ENCODE measurements around the gene LCE1D. TPM values are rescaled to one million over a fixed set of nuclear protein-coding genes. Genes with fewer than 3 reads are reported as not detected.

LCE1D gene
- total RNA-seq, 3 donors from 2014 or later: not detected

DNA sequence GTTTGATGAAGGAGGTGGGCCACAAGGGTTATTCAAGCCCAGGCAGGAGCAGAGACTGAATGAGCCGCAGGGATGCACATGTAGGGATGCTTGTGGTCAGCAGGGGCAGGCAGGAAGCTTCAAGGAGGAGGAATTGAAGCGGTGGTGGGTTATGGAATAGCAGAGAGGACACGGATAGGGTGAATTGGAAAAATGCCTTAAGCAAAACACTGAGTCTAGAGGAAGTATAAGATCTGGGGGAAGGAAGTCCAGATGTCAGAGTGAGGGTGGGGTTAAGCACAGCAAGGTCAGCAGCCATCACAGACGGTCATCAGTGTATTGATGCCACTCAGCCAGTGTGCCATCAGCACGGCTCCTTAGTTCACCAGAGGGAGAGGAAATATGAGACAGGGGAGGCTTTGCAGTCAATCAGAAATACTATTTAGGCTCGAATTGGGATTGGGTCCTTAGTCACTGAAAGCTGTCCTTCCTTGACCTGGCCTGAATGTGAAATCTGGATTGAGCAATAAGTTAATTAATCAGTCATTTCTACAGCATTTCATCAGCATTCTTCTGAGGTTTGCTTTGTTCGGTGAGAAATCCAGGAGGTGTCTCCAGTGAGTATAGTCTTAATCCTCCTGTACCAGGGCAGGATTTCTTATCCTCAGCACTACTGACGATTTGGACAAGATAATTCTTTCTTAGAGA, 27.5 kb upstream of the LCE1D start:
- H3K27me3 ChIP-seq: no peaks in the 10 kb centered on the region
- intact Hi-C loops (cut with DNase I; ENCODE audit: low total_unique reads): no loop called here
- no peak overlapping the region for H3K27ac ChIP-seq
- H3K4me3 ChIP-seq: no peak overlapping the region
- H3K4me1 ChIP-seq: no peaks in the 10 kb centered on the region
- no peaks in the 10 kb centered on the region for H3K9me3 ChIP-seq
- no peaks in the 10 kb centered on the region for H3K36me3 ChIP-seq
- no peak for DNase-seq (ENCODE audit: low spot score in 2 of 2)
- TF ChIP-seq POLR2A (IDR thresholded peaks at IDR 0.05): no peak
- TF ChIP-seq, protein P1, sequence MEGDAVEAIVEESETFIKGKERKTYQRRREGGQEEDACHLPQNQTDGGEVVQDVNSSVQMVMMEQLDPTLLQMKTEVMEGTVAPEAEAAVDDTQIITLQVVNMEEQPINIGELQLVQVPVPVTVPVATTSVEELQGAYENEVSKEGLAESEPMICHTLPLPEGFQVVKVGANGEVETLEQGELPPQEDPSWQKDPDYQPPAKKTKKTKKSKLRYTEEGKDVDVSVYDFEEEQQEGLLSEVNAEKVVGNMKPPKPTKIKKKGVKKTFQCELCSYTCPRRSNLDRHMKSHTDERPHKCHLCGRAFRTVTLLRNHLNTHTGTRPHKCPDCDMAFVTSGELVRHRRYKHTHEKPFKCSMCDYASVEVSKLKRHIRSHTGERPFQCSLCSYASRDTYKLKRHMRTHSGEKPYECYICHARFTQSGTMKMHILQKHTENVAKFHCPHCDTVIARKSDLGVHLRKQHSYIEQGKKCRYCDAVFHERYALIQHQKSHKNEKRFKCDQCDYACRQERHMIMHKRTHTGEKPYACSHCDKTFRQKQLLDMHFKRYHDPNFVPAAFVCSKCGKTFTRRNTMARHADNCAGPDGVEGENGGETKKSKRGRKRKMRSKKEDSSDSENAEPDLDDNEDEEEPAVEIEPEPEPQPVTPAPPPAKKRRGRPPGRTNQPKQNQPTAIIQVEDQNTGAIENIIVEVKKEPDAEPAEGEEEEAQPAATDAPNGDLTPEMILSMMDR (IDR thresholded peaks at IDR 0.05): no peak
- TF ChIP-seq POLR2AphosphoS5 (IDR thresholded peaks at IDR 0.05): no peak

DNA sequence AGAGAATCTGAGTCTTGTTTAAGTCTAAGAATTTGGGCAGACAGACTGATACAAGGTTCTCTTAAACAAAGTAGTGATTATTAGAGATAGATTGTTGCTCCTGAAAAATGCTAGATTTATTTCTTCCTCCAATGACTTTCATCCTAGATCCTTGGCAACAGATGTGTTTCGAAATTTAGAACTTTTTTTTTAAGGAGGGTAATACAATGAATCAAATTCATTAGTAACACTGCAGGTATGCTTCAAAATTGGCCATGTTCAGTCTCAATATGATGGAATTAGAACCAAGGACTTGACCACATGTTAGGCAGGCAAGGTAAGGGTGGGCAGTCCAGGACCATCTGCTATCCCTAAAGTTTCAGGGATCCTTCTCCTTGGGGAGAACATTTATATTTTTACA, 26.1 kb upstream of the LCE1D start:
- no peak for TF ChIP-seq POLR2AphosphoS5 (IDR thresholded peaks at IDR 0.05)
- H3K36me3 ChIP-seq: no peaks in the 10 kb centered on the region
- DNase-seq (ENCODE audit: low spot score in 2 of 2): no peak
- no peak overlapping the region for H3K4me3 ChIP-seq
- intact Hi-C loops (cut with DNase I; ENCODE audit: low total_unique reads): no loop called here
- H3K27me3 ChIP-seq: no peaks in the 10 kb centered on the region
- no peaks in the 10 kb centered on the region for H3K9me3 ChIP-seq
- H3K27ac ChIP-seq: no peak overlapping the region
- H3K4me1 ChIP-seq: no peaks in the 10 kb centered on the region

DNA sequence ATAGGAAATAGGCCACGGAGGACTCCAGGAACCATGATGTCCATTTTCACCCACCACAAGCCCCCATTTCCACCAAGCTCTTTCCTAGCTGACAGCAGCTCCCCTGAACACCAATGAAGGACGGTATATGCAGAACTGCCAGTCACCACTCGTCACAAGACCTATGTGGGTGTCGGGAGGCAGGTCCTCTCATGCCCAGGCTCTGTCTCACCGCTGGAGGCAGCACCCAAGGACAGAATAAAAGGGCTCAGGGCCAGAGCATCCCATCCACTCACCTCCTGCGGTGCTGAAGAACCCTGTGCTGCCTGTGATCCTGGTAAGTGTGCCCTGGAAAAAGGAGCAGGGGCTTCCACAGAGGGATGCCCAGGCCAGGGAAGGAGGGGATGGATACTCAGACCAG, 21.6 kb upstream of the LCE1D start, which contains the start of gene LCE1F:
Gene LCE1F (plus strand): TSS at position 266 of the 400 bp plus-strand sequence. CDS start 1,232 bp downstream, outside the sequence.
- Histone ChIP-seq H3K4me3 (no peak within 1 kb of the TSS), H3K4me1 (no peaks in the 10 kb centered on the region), H3K9me3 (no peaks in the 10 kb centered on the region), H3K27ac (no peak within 1 kb of the TSS), H3K27me3 (no peaks in the 10 kb centered on the region), H3K36me3 (no peaks in the 10 kb centered on the region)
- intact Hi-C loops (cut with DNase I; ENCODE audit: low total_unique reads): no loop called here
- no peak for TF ChIP-seq POLR2AphosphoS5 (IDR thresholded peaks at IDR 0.05)
- TF ChIP-seq POLR2A (IDR thresholded peaks at IDR 0.05): no peak
- TF ChIP-seq, protein P1 (IDR thresholded peaks at IDR 0.05): no peak
- no peak for DNase-seq (ENCODE audit: low spot score in 2 of 2)

DNA sequence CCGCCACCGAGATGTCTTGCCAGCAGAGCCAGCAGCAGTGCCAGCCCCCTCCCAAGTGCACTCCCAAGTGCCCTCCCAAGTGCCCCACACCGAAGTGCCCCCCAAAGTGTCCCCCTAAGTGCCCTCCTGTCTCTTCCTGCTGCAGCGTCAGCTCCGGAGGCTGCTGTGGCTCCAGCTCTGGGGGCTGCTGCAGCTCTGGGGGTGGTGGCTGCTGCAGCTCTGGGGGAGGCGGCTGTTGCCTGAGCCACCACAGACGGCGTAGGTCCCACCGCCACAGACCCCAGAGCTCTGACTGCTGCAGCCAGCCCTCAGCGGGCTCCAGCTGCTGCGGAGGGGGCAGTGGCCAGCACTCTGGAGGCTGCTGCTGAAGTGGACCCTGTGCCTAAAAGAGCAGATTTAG, 20.2 kb upstream of the LCE1D start:
- no peaks in the 10 kb centered on the region for H3K9me3 ChIP-seq
- no peak overlapping the region for H3K4me3 ChIP-seq
- intact Hi-C loops (cut with DNase I; ENCODE audit: low total_unique reads): no loop called here
- no peaks in the 10 kb centered on the region for H3K27me3 ChIP-seq
- no peak overlapping the region for H3K27ac ChIP-seq
- no peaks in the 10 kb centered on the region for H3K4me1 ChIP-seq
- H3K36me3 ChIP-seq: peaks cover 3% of the 10 kb centered on the region
- DNase-seq (ENCODE audit: low spot score in 2 of 2): no peak
- TF ChIP-seq POLR2AphosphoS5 (IDR thresholded peaks at IDR 0.05) (no peak), POLR2A (IDR thresholded peaks at IDR 0.05) (no peak)
- TF ChIP-seq, protein P1 (IDR thresholded peaks at IDR 0.05): no peak

DNA sequence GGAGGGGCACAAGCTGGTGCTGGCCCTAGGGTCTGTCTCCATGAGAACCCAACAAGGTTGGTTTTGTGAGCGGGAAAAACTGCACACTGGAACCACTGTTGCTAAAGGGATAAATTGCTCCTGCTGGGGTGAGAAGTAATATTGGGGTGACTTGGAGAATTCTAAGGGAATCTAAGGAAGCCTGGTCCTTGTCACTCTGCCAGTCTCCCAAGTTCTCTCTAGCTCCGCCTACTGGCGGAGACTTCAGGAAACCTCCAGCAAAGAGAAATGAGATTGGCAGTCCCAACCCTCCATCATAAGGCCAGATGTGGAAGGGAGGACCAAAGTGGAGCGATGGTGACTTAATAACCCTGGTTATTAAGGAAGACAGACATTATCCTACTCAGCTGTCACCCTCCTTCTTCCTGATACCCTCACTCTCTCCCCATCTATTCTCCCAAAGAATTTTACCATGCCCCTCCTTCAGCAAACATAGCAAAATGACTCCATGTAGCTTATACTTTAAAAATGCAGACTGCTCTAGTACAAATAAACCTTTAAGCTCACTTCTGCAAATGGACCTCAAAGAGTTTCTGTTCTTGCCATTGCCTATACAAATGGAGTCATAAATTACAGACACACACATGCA, 18.9 kb upstream of the LCE1D start:
- H3K4me1 ChIP-seq: no peaks in the 10 kb centered on the region
- intact Hi-C loops (cut with DNase I; ENCODE audit: low total_unique reads): no loop called here
- no peak overlapping the region for H3K27ac ChIP-seq
- H3K36me3 ChIP-seq: peaks cover 3% of the 10 kb centered on the region
- DNase-seq (ENCODE audit: low spot score in 2 of 2): no peak
- no peak overlapping the region for H3K4me3 ChIP-seq
- H3K9me3 ChIP-seq: no peaks in the 10 kb centered on the region
- H3K27me3 ChIP-seq: no peaks in the 10 kb centered on the region
- TF ChIP-seq POLR2A (IDR thresholded peaks at IDR 0.05) (no peak), POLR2AphosphoS5 (IDR thresholded peaks at IDR 0.05) (no peak)
- TF ChIP-seq, protein P1 (IDR thresholded peaks at IDR 0.05): no peak

Measured in breast epithelium (tissue), 4 donors.